ENCODE data around the gene APPL2.
"Not testable (repeated sequence)": the region's sequence is repeated elsewhere in the genome, so short reads cannot be mapped to it uniquely, and the experiment has no call there.

APPL2 gene

GRCh38 chr12:105272152-105272551 lies 36.2 kb upstream of the APPL2 start:
- Histone ChIP-seq H3K27ac (ENCODE audit: low read length) (no peak overlapping the region), H3K4me1 (ENCODE audit: insufficient read depth, low read length) (peaks cover 5% of the 10 kb centered on the region; the same call in 1 of the 2 replicates), H3K4me3 (ENCODE audit: low read length) (no peak overlapping the region), H3K36me3 (ENCODE audit: insufficient read depth, low read depth, low read length) (no peaks in the 10 kb centered on the region), H3K9me3 (ENCODE audit: insufficient read depth, low read depth, low read length) (no peaks in the 10 kb centered on the region), H3K27me3 (ENCODE audit: insufficient read depth, low read length) (no peaks in the 10 kb centered on the region), H3K9ac (ENCODE audit: low read depth, low read length) (no peak overlapping the region)

- no peaks in the 10 kb centered on the region for H3K27me3 ChIP-seq (ENCODE audit: insufficient read depth, low read length)
- H3K4me1 ChIP-seq (ENCODE audit: insufficient read depth, low read length), result peaks cover 5% of the 10 kb centered on the region; the same call in 1 of the 2 replicates
- H3K9me3 ChIP-seq (ENCODE audit: insufficient read depth, low read depth, low read length), result no peaks in the 10 kb centered on the region
- H3K4me3 ChIP-seq (ENCODE audit: low read length), result no peak overlapping the region
- no peaks in the 10 kb centered on the region for H3K36me3 ChIP-seq (ENCODE audit: insufficient read depth, low read depth, low read length)
- H3K27ac ChIP-seq (ENCODE audit: low read length), result no peak overlapping the region
- no peak overlapping the region for H3K9ac ChIP-seq (ENCODE audit: low read depth, low read length)
Measured at GRCh38 chr12:105271364-105271763, 35.4 kb upstream of the APPL2 start.

- H3K27ac ChIP-seq (ENCODE audit: low read length), result no peak overlapping the region
Measured at GRCh38 chr12:105270671-105271255, 34.8 kb upstream of the APPL2 start.

GRCh38 chr12:105267711-105268110 lies 31.7 kb upstream of the APPL2 start:
- H3K9me3 ChIP-seq (ENCODE audit: insufficient read depth, low read depth, low read length), result no peaks in the 10 kb centered on the region
- no peak overlapping the region for H3K4me3 ChIP-seq (ENCODE audit: low read length)
- no peaks in the 10 kb centered on the region for H3K27me3 ChIP-seq (ENCODE audit: insufficient read depth, low read length)
- no peak overlapping the region for H3K27ac ChIP-seq (ENCODE audit: low read length)
- H3K36me3 ChIP-seq (ENCODE audit: insufficient read depth, low read depth, low read length), result no peaks in the 10 kb centered on the region
- H3K9ac ChIP-seq (ENCODE audit: low read depth, low read length), result no peak overlapping the region
- no peaks in the 10 kb centered on the region for H3K4me1 ChIP-seq (ENCODE audit: insufficient read depth, low read length)

More at GRCh38 chr12:105270671-105271255, 34.8 kb upstream of the APPL2 start:
- Histone ChIP-seq H3K27me3 (ENCODE audit: insufficient read depth, low read length) (no peaks in the 10 kb centered on the region), H3K36me3 (ENCODE audit: insufficient read depth, low read depth, low read length) (no peaks in the 10 kb centered on the region), H3K9me3 (ENCODE audit: insufficient read depth, low read depth, low read length) (no peaks in the 10 kb centered on the region), H3K4me3 (ENCODE audit: low read length) (no peak overlapping the region), H3K9ac (ENCODE audit: low read depth, low read length) (no peak overlapping the region), H3K4me1 (ENCODE audit: insufficient read depth, low read length) (no peaks in the 10 kb centered on the region)

- Histone ChIP-seq H3K27me3 (ENCODE audit: insufficient read depth, low read length) (no peaks in the 10 kb centered on the region), H3K9ac (ENCODE audit: low read depth, low read length) (no peak overlapping the region), H3K9me3 (ENCODE audit: insufficient read depth, low read depth, low read length) (no peaks in the 10 kb centered on the region), H3K4me3 (ENCODE audit: low read length) (no peak overlapping the region), H3K36me3 (ENCODE audit: insufficient read depth, low read depth, low read length) (no peaks in the 10 kb centered on the region), H3K27ac (ENCODE audit: low read length) (no peak overlapping the region), H3K4me1 (ENCODE audit: insufficient read depth, low read length) (no peaks in the 10 kb centered on the region)
Measured at GRCh38 chr12:105264771-105265170, 28.8 kb upstream of the APPL2 start.

- Histone ChIP-seq H3K27ac (ENCODE audit: low read length) (no peak overlapping the region), H3K9me3 (ENCODE audit: insufficient read depth, low read depth, low read length) (no peaks in the 10 kb centered on the region), H3K4me3 (ENCODE audit: low read length) (no peak overlapping the region), H3K27me3 (ENCODE audit: insufficient read depth, low read length) (no peaks in the 10 kb centered on the region), H3K36me3 (ENCODE audit: insufficient read depth, low read depth, low read length) (no peaks in the 10 kb centered on the region), H3K9ac (ENCODE audit: low read depth, low read length) (no peak overlapping the region), H3K4me1 (ENCODE audit: insufficient read depth, low read length) (no peaks in the 10 kb centered on the region)
Measured at GRCh38 chr12:105262461-105263184, 26.6 kb upstream of the APPL2 start.

GRCh38 chr12:105261010-105261409 lies 25.0 kb upstream of the APPL2 start:
- no peak overlapping the region for H3K4me3 ChIP-seq (ENCODE audit: low read length)
- no peaks in the 10 kb centered on the region for H3K9me3 ChIP-seq (ENCODE audit: insufficient read depth, low read depth, low read length)
- no peaks in the 10 kb centered on the region for H3K27me3 ChIP-seq (ENCODE audit: insufficient read depth, low read length)
- H3K27ac ChIP-seq (ENCODE audit: low read length), result no peak overlapping the region
- no peak overlapping the region for H3K9ac ChIP-seq (ENCODE audit: low read depth, low read length)
- H3K4me1 ChIP-seq (ENCODE audit: insufficient read depth, low read length), result no peaks in the 10 kb centered on the region
- H3K36me3 ChIP-seq (ENCODE audit: insufficient read depth, low read depth, low read length), result no peaks in the 10 kb centered on the region

GRCh38 chr12:105259226-105259625 lies 23.3 kb upstream of the APPL2 start:
- no peaks in the 10 kb centered on the region for H3K27me3 ChIP-seq (ENCODE audit: insufficient read depth, low read length)
- H3K4me1 ChIP-seq (ENCODE audit: insufficient read depth, low read length), result no peaks in the 10 kb centered on the region
- no peaks in the 10 kb centered on the region for H3K9me3 ChIP-seq (ENCODE audit: insufficient read depth, low read depth, low read length)
- H3K4me3 ChIP-seq (ENCODE audit: low read length), result no peak overlapping the region
- no peak overlapping the region for H3K9ac ChIP-seq (ENCODE audit: low read depth, low read length)
- no peaks in the 10 kb centered on the region for H3K36me3 ChIP-seq (ENCODE audit: insufficient read depth, low read depth, low read length)
- no peak overlapping the region for H3K27ac ChIP-seq (ENCODE audit: low read length)

GRCh38 chr12:105257321-105257728 lies 21.4 kb upstream of the APPL2 start:
- Histone ChIP-seq H3K9me3 (ENCODE audit: insufficient read depth, low read depth, low read length) (no peaks in the 10 kb centered on the region), H3K27me3 (ENCODE audit: insufficient read depth, low read length) (no peaks in the 10 kb centered on the region), H3K4me1 (ENCODE audit: insufficient read depth, low read length) (no peaks in the 10 kb centered on the region), H3K36me3 (ENCODE audit: insufficient read depth, low read depth, low read length) (no peaks in the 10 kb centered on the region), H3K27ac (ENCODE audit: low read length) (no peak overlapping the region), H3K4me3 (ENCODE audit: low read length) (no peak overlapping the region), H3K9ac (ENCODE audit: low read depth, low read length) (no peak overlapping the region)

- H3K27me3 ChIP-seq (ENCODE audit: insufficient read depth, low read length), result no peaks in the 10 kb centered on the region
- no peaks in the 10 kb centered on the region for H3K4me1 ChIP-seq (ENCODE audit: insufficient read depth, low read length)
- no peaks in the 10 kb centered on the region for H3K9me3 ChIP-seq (ENCODE audit: insufficient read depth, low read depth, low read length)
- no peak overlapping the region for H3K27ac ChIP-seq (ENCODE audit: low read length)
- no peaks in the 10 kb centered on the region for H3K36me3 ChIP-seq (ENCODE audit: insufficient read depth, low read depth, low read length)
- H3K9ac ChIP-seq (ENCODE audit: low read depth, low read length), result no peak overlapping the region
- H3K4me3 ChIP-seq (ENCODE audit: low read length), result no peak overlapping the region
Measured at GRCh38 chr12:105256921-105257320, 20.9 kb upstream of the APPL2 start.

GRCh38 chr12:105256431-105256830 lies 20.5 kb upstream of the APPL2 start:
- not testable (repeated sequence) for H3K4me1 ChIP-seq (ENCODE audit: insufficient read depth, low read length); H3K27me3 ChIP-seq (ENCODE audit: insufficient read depth, low read length); H3K4me3 ChIP-seq (ENCODE audit: low read length); H3K27ac ChIP-seq (ENCODE audit: low read length); H3K9me3 ChIP-seq (ENCODE audit: insufficient read depth, low read depth, low read length); H3K9ac ChIP-seq (ENCODE audit: low read depth, low read length); H3K36me3 ChIP-seq (ENCODE audit: insufficient read depth, low read depth, low read length)

- no peaks in the 10 kb centered on the region for H3K36me3 ChIP-seq (ENCODE audit: insufficient read depth, low read depth, low read length)
- no peak overlapping the region for H3K4me3 ChIP-seq (ENCODE audit: low read length)
- H3K9ac ChIP-seq (ENCODE audit: low read depth, low read length), result no peak overlapping the region
- H3K4me1 ChIP-seq (ENCODE audit: insufficient read depth, low read length), result no peaks in the 10 kb centered on the region
- H3K27ac ChIP-seq (ENCODE audit: low read length), result no peak overlapping the region
- no peaks in the 10 kb centered on the region for H3K9me3 ChIP-seq (ENCODE audit: insufficient read depth, low read depth, low read length)
- no peaks in the 10 kb centered on the region for H3K27me3 ChIP-seq (ENCODE audit: insufficient read depth, low read length)
Measured at GRCh38 chr12:105256011-105256410, 20.0 kb upstream of the APPL2 start.
